ENCODE data around the gene FBXL13.
A peak's percentile ranks its signal among the peaks of the same experiment; 100 is the strongest.

Gene FBXL13

GRCh38 chr7:103074519-103075336 lies at the start of gene FBXL13, which contains the start of gene ARMC10:
Gene FBXL13 (minus strand): TSS chr7:103074796.
Gene ARMC10 (plus strand): TSS chr7:103075140. CDS start chr7:103075273, 133 bp downstream.
- peak within 1 kb of the TSS; percentile 89 to 91 for H3K27ac ChIP-seq
- peak; percentile 90 to 95 for DNase-seq
- TF ChIP-seq CTCF (IDR thresholded peaks at IDR 0.05), result peak; percentile 34 to 38
- peak within 1 kb of the TSS; percentile 64 to 70 for H3K4me3 ChIP-seq
- no peaks in the 10 kb centered on the region for H3K9me3 ChIP-seq
- H3K4me1 ChIP-seq, result peaks cover 0 to 24% (median 15%) of the 10 kb centered on the region in 4 donors
- intact Hi-C loops (cut with DNase I; ENCODE audit: low total_unique reads), result loop anchor here (5.0 to 10.0 kb wide), 2 partner anchors 70 to 268 kb away; partner anchors contain the start of genes DNAJC2 and NAPEPLD
- H3K27me3 ChIP-seq, result no peaks in the 10 kb centered on the region
- H3K36me3 ChIP-seq, result peaks cover 0 to 4% (median 0%) of the 10 kb centered on the region in 3 donors

- Histone ChIP-seq H3K27ac (no peak overlapping the region), H3K9me3 (no peaks in the 10 kb centered on the region), H3K4me1 (peaks cover 0 to 19% (median 8%) of the 10 kb centered on the region in 4 donors), H3K27me3 (no peaks in the 10 kb centered on the region), H3K36me3 (peaks cover 0 to 46% (median 19%) of the 10 kb centered on the region in 3 donors), H3K4me3 (no peak overlapping the region)
- DNase-seq, result no peak
- TF ChIP-seq CTCF (IDR thresholded peaks at IDR 0.05), result no peak
- intact Hi-C loops (cut with DNase I; ENCODE audit: low total_unique reads), result no loop called here
These were observed 48.9 kb upstream of the FBXL13 start for GRCh38 chr7:103123529-103123928.

GRCh38 chr7:103121641-103122040 lies 47.0 kb upstream of the FBXL13 start:
- Histone ChIP-seq H3K4me3 (no peak overlapping the region), H3K9me3 (no peaks in the 10 kb centered on the region), H3K36me3 (peaks cover 0 to 32% (median 13%) of the 10 kb centered on the region in 3 donors), H3K27ac (no peak overlapping the region), H3K27me3 (no peaks in the 10 kb centered on the region), H3K4me1 (peaks cover 0 to 18% (median 8%) of the 10 kb centered on the region in 4 donors)
- TF ChIP-seq CTCF (IDR thresholded peaks at IDR 0.05), result no peak
- intact Hi-C loops (cut with DNase I; ENCODE audit: low total_unique reads), result no loop called here
- no peak for DNase-seq

GRCh38 chr7:103120362-103120761 lies 45.8 kb upstream of the FBXL13 start:
- no peak for DNase-seq
- intact Hi-C loops (cut with DNase I; ENCODE audit: low total_unique reads), result no loop called here
- H3K36me3 ChIP-seq, result peaks cover 0 to 24% (median 7%) of the 10 kb centered on the region in 3 donors
- no peaks in the 10 kb centered on the region for H3K27me3 ChIP-seq
- TF ChIP-seq CTCF (IDR thresholded peaks at IDR 0.05), result no peak
- H3K9me3 ChIP-seq, result no peaks in the 10 kb centered on the region
- no peak overlapping the region for H3K4me3 ChIP-seq
- peaks cover 0 to 18% (median 8%) of the 10 kb centered on the region in 4 donors for H3K4me1 ChIP-seq
- H3K27ac ChIP-seq, result peak overlapping the region; percentile 57 to 76

GRCh38 chr7:103119791-103120291 lies 45.2 kb upstream of the FBXL13 start:
- Histone ChIP-seq H3K4me3 (no peak overlapping the region), H3K27me3 (no peaks in the 10 kb centered on the region), H3K27ac (peak overlapping the region; percentile 57 to 76), H3K9me3 (no peaks in the 10 kb centered on the region), H3K4me1 (peaks cover 0 to 18% (median 8%) of the 10 kb centered on the region in 4 donors), H3K36me3 (peaks cover 0 to 24% (median 7%) of the 10 kb centered on the region in 3 donors)
- intact Hi-C loops (cut with DNase I; ENCODE audit: low total_unique reads), result no loop called here
- no peak for TF ChIP-seq CTCF (IDR thresholded peaks at IDR 0.05)
- DNase-seq, result no peak
